ENCODE data around the gene EHBP1. TPM values are rescaled to one million over a fixed set of nuclear protein-coding genes. Genes with fewer than 3 reads are reported as not detected.
A peak's percentile ranks its signal among the peaks of the same experiment; 100 is the strongest.

Gene EHBP1
- total RNA-seq, 6 experiments from 2014 or later, result 40.4 to 66.6 (median 46.3) TPM

- peak overlapping the region in 1 of 3 donors; percentile 2 for H3K27ac ChIP-seq
- 22% methylated on average over 2 of the region's 2 CpGs for WGBS (ENCODE audit: insufficient coverage, low coverage, low lambda C conversion rate, missing lambda C conversion rate)
- no peaks in the 10 kb centered on the region for H3K27me3 ChIP-seq
- intact Hi-C loops (cut with DNase I), result no loop called here
- no peak overlapping the region for H3K4me3 ChIP-seq
- H3K4me1 ChIP-seq, result peaks cover 0 to 43% (median 10%) of the 10 kb centered on the region in 4 donors
- ATAC-seq, result peak in 3 of 4 donors; percentile 68 to 73 (median 70)
- no peak for DNase-seq
- no peaks in the 10 kb centered on the region for H3K36me3 ChIP-seq
- no peaks in the 10 kb centered on the region for H3K9me3 ChIP-seq
- TF ChIP-seq CTCF (IDR thresholded peaks at IDR 0.05) (no peak), POLR2A (IDR thresholded peaks at IDR 0.05) (no peak)
Observed at GRCh38 chr2:62794791-62795190, 89.3 kb downstream of the EHBP1 start.

GRCh38 chr2:62795341-62795740 lies 89.8 kb downstream of the EHBP1 start:
- H3K27ac ChIP-seq, result peak overlapping the region in 2 of 3 donors; percentile 2 to 14
- peak in 1 of 4 donors; percentile 40 for ATAC-seq
- H3K36me3 ChIP-seq, result no peaks in the 10 kb centered on the region
- intact Hi-C loops (cut with DNase I), result no loop called here
- TF ChIP-seq POLR2A (IDR thresholded peaks at IDR 0.05), result no peak
- no peak for TF ChIP-seq CTCF (IDR thresholded peaks at IDR 0.05)
- H3K9me3 ChIP-seq, result no peaks in the 10 kb centered on the region
- H3K27me3 ChIP-seq, result no peaks in the 10 kb centered on the region
- no peak overlapping the region for H3K4me3 ChIP-seq
- peaks cover 0 to 37% (median 10%) of the 10 kb centered on the region in 4 donors for H3K4me1 ChIP-seq
- no peak for DNase-seq

- no peak overlapping the region for H3K27ac ChIP-seq
- 86% methylated on average over 2 of the region's 2 CpGs for WGBS (ENCODE audit: insufficient coverage, low coverage, low lambda C conversion rate, missing lambda C conversion rate)
- H3K4me1 ChIP-seq, result peaks cover 0 to 29% (median 5%) of the 10 kb centered on the region in 4 donors
Observed at GRCh38 chr2:62797107-62797506, 91.6 kb downstream of the EHBP1 start.

GRCh38 chr2:62800618-62801017 lies 95.1 kb downstream of the EHBP1 start:
- H3K27ac ChIP-seq, result no peak overlapping the region
- H3K4me1 ChIP-seq, result peaks cover 0 to 11% (median 0%) of the 10 kb centered on the region in 4 donors
- ATAC-seq (no peak), DNase-seq (no peak)
- TF ChIP-seq POLR2A (IDR thresholded peaks at IDR 0.05) (no peak), CTCF (IDR thresholded peaks at IDR 0.05) (no peak)
- H3K4me3 ChIP-seq, result no peak overlapping the region
- no peaks in the 10 kb centered on the region for H3K36me3 ChIP-seq
- H3K27me3 ChIP-seq, result no peaks in the 10 kb centered on the region
- intact Hi-C loops (cut with DNase I), result no loop called here
- no peaks in the 10 kb centered on the region for H3K9me3 ChIP-seq

More at GRCh38 chr2:62797107-62797506, 91.6 kb downstream of the EHBP1 start:
- no peaks in the 10 kb centered on the region for H3K9me3 ChIP-seq
- no peaks in the 10 kb centered on the region for H3K27me3 ChIP-seq
- intact Hi-C loops (cut with DNase I), result no loop called here
- TF ChIP-seq CTCF (IDR thresholded peaks at IDR 0.05) (no peak), POLR2A (IDR thresholded peaks at IDR 0.05) (no peak)
- ATAC-seq (no peak), DNase-seq (no peak)
- no peak overlapping the region for H3K4me3 ChIP-seq
- no peaks in the 10 kb centered on the region for H3K36me3 ChIP-seq

- 94% methylated on average over 4 of the region's 4 CpGs for WGBS (ENCODE audit: insufficient coverage, low coverage, low lambda C conversion rate, missing lambda C conversion rate)
- peaks cover 0 to 2% (median 0%) of the 10 kb centered on the region in 4 donors for H3K36me3 ChIP-seq
- no peak for DNase-seq
- TF ChIP-seq CTCF (IDR thresholded peaks at IDR 0.05) (no peak), POLR2A (IDR thresholded peaks at IDR 0.05) (no peak)
- H3K9me3 ChIP-seq, result no peaks in the 10 kb centered on the region
- H3K27me3 ChIP-seq, result no peaks in the 10 kb centered on the region
- intact Hi-C loops (cut with DNase I), result no loop called here
- H3K4me1 ChIP-seq, result peaks cover 0 to 9% (median 0%) of the 10 kb centered on the region in 4 donors
- no peak for ATAC-seq
- no peak overlapping the region for H3K4me3 ChIP-seq
- H3K27ac ChIP-seq, result no peak overlapping the region
Observed at GRCh38 chr2:62801110-62801509, 95.6 kb downstream of the EHBP1 start.
